ENCODE data around the gene ZBTB7C.

ZBTB7C gene

DNA sequence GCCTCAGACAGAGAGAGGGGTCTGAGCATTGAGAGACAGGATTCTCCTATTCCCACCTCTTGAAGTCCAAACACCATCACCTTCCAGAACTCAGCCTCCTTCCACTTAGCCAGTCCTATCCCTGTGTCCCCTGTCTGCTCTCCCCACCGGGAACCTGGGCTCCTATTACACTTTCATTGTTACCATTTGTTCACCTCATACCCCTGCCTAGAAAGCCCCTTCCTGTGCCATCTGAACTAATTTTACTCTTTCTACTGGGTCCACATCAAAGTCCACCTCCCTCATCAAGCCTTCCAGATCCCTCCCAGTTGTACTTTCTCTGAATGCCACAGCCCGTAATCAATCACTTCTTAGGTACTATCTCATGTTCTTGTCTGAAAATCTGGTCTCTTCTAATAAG, 220.6 kb downstream of the ZBTB7C start:
- TF ChIP-seq, protein P1, sequence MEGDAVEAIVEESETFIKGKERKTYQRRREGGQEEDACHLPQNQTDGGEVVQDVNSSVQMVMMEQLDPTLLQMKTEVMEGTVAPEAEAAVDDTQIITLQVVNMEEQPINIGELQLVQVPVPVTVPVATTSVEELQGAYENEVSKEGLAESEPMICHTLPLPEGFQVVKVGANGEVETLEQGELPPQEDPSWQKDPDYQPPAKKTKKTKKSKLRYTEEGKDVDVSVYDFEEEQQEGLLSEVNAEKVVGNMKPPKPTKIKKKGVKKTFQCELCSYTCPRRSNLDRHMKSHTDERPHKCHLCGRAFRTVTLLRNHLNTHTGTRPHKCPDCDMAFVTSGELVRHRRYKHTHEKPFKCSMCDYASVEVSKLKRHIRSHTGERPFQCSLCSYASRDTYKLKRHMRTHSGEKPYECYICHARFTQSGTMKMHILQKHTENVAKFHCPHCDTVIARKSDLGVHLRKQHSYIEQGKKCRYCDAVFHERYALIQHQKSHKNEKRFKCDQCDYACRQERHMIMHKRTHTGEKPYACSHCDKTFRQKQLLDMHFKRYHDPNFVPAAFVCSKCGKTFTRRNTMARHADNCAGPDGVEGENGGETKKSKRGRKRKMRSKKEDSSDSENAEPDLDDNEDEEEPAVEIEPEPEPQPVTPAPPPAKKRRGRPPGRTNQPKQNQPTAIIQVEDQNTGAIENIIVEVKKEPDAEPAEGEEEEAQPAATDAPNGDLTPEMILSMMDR (conservative IDR thresholded peaks at IDR 0.05; ENCODE audit: low read length), result no peak
- H3K4me3 ChIP-seq (ENCODE audit: low read length), result no peak overlapping the region
- no peak for DNase-seq (ENCODE audit: low read depth)

DNA sequence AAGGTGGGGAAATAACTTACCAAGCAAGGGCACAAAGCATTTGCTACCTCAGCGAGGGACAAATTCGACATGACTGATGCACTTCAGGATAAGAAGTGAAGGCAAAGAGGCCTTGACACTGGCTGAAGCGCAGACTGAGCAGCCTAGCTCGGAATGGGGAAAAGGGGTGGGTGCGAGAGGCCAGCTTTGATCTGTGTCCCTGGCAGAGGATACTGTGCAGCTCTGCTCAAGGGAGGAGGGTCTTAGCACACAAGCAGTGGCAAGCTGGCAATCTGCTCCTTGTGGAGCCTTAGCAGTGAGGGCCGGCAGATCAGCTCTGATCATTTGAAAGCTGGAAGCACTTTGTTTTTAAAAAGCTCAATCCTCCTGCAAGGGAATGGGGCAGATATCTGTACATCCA, 222.3 kb downstream of the ZBTB7C start:
- TF ChIP-seq, protein P1 (conservative IDR thresholded peaks at IDR 0.05; ENCODE audit: low read length), result no peak
- H3K4me3 ChIP-seq (ENCODE audit: low read length), result no peak overlapping the region
- DNase-seq (ENCODE audit: low read depth), result no peak

DNA sequence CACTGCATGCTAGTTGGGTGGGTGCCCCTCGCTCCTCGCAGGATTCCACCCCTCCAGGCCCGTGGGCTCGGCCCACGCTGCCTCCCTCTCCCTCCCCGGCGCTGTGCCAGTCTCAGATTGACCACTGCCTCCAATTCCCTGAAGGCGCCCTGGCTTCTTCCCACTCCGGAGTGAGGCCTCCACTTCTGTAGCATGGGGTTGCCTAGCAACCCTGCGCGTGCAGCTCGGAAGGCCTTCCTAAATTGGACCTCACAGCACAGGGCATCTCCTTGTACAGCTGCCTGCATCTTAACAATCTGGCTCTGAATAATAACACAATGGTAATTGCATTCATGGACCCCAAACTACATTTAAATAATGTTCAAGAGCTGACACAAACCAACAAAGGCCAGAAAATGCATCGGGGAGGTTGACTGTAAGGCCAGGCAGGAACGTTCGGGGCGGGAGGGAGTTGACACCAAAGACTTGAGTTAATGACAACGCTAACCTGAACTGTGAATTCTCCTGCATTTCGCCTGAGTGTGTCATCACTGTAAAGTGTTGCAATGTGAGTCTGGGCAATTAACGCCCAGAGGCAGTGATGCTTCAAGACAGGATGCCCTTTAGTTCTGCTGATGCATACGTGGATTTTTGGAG, 222.9 kb downstream of the ZBTB7C start:
- no peak for DNase-seq (ENCODE audit: low read depth)
- TF ChIP-seq, protein P1 (conservative IDR thresholded peaks at IDR 0.05; ENCODE audit: low read length), result no peak
- no peak overlapping the region for H3K4me3 ChIP-seq (ENCODE audit: low read length)

DNA sequence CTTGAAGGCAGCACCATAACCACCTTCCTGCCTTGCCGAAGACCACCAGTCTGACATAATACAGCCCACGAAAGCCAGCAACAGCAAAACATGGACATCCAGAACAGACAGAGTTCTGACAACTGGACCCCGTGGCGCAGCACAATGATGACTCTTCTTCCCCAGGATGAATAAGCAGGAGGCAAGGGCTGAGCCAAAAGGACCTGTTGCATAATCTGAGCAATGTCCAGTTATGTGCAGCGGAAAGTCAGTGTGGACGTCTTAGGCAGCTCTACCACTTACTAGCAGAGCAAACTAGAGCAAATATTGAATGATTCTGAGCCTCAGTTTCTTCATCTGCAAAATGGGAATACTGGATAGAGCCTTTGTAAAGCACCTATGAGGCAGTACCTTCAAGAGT, 225.1 kb downstream of the ZBTB7C start:
- H3K4me3 ChIP-seq (ENCODE audit: low read length), result no peak overlapping the region
- no peak for DNase-seq (ENCODE audit: low read depth)
- TF ChIP-seq, protein P1 (conservative IDR thresholded peaks at IDR 0.05; ENCODE audit: low read length), result no peak

DNA sequence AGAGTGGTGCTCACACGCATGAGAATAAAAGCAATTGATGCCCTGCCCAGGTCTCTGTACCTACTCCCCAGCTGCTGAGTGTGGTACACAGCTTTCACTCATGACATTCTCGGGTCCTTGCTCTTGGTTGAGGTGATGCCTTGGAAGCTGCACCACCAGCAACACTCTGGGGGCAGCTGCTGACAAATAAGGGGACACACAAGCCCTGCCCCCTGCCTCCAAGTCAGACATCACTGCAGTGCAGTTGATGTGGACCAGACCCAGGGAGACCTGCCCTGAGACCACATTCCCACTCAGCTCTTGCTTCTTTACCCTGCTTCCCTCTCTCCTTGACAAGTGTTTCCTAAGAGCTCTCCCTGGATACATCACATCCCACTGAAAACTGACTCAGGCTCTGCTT, 225.6 kb downstream of the ZBTB7C start:
- no peak for DNase-seq (ENCODE audit: low read depth)
- TF ChIP-seq, protein P1 (conservative IDR thresholded peaks at IDR 0.05; ENCODE audit: low read length), result no peak
- H3K4me3 ChIP-seq (ENCODE audit: low read length), result no peak overlapping the region

DNA sequence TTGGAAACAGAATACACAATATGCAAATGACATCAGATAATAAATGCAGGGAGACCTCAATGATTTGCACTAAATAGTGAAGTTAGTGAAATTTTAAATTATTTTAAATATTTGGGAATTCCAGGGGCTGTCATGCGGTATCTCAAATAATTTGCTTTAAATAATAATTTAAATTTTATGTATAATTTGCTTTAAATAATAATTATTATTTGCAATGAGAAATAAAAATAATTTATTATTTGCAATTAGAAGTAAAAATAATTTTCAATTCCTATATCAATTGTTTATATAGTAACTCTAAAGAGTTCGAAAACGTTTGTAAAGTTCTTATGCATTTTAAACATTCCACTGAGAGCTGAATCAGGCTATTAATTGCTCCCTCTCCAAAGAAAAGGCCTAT, 226.4 kb downstream of the ZBTB7C start:
- TF ChIP-seq, protein P1 (conservative IDR thresholded peaks at IDR 0.05; ENCODE audit: low read length), result no peak
- no peak overlapping the region for H3K4me3 ChIP-seq (ENCODE audit: low read length)
- no peak for DNase-seq (ENCODE audit: low read depth)

DNA sequence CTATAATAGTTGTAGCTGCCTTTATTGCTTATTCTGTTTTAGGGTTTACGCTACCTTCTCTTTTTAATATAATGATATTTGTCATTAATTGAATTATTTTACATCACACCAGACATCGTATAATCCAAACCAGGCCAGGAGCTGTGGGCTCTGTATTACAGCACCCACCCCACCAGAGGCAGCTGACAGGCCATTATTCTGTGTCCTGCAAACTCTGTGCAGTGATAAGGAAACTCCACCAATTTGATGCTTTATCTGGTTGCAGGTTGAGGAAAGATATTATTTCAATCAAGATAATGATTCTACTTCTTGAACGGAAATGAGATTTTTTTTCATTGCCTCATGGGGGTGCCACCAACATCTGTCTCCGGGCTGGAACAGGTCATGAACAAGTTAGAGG, 227.3 kb downstream of the ZBTB7C start:
- no peak overlapping the region for H3K4me3 ChIP-seq (ENCODE audit: low read length)
- TF ChIP-seq, protein P1 (conservative IDR thresholded peaks at IDR 0.05; ENCODE audit: low read length), result no peak
- no peak for DNase-seq (ENCODE audit: low read depth)

All from AG10803 (cell line).